ENCODE results near the gene RARS1. TPM values are rescaled to one million over a fixed set of nuclear protein-coding genes. Genes with fewer than 3 reads are reported as not detected.

Gene RARS1
- total RNA-seq, 1 donor from 2014 or later, result 143 TPM

DNA sequence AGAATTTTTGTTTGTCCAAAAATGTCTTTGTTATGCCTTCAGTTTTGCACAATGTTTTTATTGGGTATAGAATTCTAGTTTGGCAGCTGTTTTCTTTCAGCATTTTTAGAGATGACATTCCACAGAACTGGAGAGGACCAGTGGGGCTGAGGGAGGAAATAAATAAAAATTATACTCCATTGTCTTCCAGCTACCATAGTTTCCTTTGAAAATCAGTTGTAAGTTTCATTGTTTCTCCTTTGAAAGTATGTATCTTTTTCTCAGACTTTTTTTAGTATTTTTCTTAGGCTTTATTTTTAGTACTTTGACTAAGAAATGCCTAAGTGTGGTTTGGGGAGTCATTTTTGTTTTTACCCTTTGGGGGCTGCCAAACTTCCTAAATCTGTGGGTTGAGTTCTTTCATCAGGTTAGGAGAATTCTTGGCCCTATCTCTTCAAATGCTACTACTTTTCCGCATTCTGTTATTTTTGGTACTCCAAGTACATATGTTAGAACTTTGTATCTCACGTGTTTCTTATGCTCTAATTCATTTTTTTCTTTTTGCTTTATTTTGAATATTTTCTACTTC, 27.7 kb downstream of the RARS1 start:
- Histone ChIP-seq H3K27me3 (ENCODE audit: control insufficient read depth, insufficient read depth, low read length) (no peaks in the 10 kb centered on the region), H3K4me3 (ENCODE audit: low read depth, low read length) (no peak overlapping the region), H3K36me3 (ENCODE audit: control insufficient read depth, insufficient read depth, low read length) (peaks cover 3% of the 10 kb centered on the region)
- TF ChIP-seq, protein P1, sequence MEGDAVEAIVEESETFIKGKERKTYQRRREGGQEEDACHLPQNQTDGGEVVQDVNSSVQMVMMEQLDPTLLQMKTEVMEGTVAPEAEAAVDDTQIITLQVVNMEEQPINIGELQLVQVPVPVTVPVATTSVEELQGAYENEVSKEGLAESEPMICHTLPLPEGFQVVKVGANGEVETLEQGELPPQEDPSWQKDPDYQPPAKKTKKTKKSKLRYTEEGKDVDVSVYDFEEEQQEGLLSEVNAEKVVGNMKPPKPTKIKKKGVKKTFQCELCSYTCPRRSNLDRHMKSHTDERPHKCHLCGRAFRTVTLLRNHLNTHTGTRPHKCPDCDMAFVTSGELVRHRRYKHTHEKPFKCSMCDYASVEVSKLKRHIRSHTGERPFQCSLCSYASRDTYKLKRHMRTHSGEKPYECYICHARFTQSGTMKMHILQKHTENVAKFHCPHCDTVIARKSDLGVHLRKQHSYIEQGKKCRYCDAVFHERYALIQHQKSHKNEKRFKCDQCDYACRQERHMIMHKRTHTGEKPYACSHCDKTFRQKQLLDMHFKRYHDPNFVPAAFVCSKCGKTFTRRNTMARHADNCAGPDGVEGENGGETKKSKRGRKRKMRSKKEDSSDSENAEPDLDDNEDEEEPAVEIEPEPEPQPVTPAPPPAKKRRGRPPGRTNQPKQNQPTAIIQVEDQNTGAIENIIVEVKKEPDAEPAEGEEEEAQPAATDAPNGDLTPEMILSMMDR (IDR thresholded peaks at IDR 0.05; ENCODE audit: insufficient read depth, low read length, poor library complexity, severe bottlenecking), result no peak
- no peak for DNase-seq (ENCODE audit: low read depth)

DNA sequence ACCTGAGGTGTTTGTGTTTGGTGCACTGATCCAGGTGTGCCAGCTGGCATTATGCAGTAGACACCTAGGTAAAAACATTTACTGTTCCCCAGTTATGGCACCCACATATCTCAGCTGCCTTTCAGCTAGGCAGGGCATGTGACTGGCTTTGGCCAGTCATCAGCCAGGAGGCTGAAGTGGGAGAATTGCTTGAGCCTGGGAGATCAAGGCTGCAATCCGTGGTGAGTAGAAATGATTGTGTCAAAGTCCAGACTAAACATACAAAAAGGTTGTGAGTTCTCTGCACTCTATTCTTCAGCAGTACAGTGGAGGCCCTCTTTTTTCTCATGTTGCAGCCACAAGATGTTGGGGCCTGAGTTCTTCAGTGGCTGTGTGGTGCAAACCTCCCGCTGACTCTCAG, 39.6 kb downstream of the RARS1 start:
- no peaks in the 10 kb centered on the region for H3K36me3 ChIP-seq (ENCODE audit: control insufficient read depth, insufficient read depth, low read length)
- no peak overlapping the region for H3K4me3 ChIP-seq (ENCODE audit: low read depth, low read length)
- TF ChIP-seq, protein P1 (IDR thresholded peaks at IDR 0.05; ENCODE audit: insufficient read depth, low read length, poor library complexity, severe bottlenecking), result no peak
- no peak for DNase-seq (ENCODE audit: low read depth)
- peaks cover 20% of the 10 kb centered on the region for H3K27me3 ChIP-seq (ENCODE audit: control insufficient read depth, insufficient read depth, low read length)

DNA sequence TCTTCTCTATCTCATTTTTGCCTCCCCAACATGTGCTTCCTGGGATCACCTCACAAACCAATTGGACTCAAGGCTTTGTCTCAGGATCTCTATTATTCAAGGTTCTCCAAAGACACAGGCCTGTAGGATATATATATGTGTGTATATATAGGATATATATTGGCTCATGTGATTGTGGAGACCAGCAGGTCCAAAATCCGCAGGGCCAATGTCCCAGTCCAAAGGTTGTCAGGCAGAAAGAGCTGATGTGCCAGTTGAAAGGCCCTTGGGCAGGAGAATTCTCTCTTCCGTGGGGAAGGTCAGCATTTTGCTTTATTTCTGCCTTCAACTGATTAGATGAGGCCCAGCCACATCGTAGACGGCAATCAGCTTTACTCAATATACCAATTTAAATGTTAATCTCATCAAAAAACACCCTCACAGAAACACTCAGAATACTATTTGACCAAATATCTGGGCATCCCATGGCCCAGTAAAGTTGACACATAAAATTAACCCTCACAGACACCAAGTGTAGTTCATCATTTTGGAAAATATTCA, 41.6 kb downstream of the RARS1 start:
- Histone ChIP-seq H3K27me3 (ENCODE audit: control insufficient read depth, insufficient read depth, low read length) (peaks cover 20% of the 10 kb centered on the region), H3K36me3 (ENCODE audit: control insufficient read depth, insufficient read depth, low read length) (no peaks in the 10 kb centered on the region), H3K4me3 (ENCODE audit: low read depth, low read length) (no peak overlapping the region)
- TF ChIP-seq, protein P1 (IDR thresholded peaks at IDR 0.05; ENCODE audit: insufficient read depth, low read length, poor library complexity, severe bottlenecking), result no peak
- no peak for DNase-seq (ENCODE audit: low read depth)

DNA sequence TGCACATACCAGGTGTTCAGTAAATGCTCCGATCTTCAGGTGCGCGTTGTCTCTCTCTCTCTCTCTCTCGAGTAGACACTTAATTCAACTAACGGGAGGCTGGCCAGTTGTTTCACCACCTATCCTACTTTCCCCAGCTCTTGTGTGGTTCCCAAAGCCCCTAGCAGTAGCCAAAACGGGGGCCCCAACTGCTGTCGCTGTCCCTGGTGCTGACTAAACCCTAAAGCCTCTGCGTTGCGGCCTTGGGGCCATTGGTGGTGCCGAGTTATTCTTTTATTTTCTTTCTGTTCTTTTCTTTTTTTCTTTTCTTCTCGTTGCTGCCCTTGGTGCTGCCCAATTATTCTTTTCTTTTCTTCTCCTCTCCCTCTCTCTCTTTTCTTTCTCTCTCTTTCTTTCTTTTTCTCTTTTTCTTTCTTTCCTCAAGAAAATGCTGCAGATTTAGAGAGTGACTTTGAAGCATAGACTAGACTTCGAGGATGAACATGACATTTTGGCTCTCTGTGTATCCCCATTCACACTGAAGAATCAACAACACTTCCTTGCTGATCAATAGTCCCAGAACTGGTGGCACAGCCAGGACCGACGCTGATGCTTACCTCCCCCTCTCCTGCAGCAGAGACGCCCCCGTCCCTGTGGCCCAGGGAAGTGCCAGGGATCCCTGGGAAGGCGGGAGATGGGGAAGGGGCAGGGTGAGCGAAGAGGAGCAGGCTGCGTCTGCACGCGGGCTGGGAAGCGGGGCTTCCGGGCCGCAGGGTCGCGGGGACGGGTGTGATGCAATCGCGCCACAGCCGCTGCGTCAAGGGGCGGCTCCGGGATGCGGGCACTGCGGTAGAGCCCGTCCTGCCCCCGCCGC, 42.5 kb downstream of the RARS1 start, which contains the start of gene FBLL1:
Gene FBLL1 (plus strand): TSS at position 785 of the 853 bp plus-strand sequence. CDS start 200 bp downstream, outside the sequence.
- H3K4me3 ChIP-seq (ENCODE audit: low read depth, low read length), result peak within 1 kb of the TSS; percentile 33
- no peak for DNase-seq (ENCODE audit: low read depth)
- peaks cover 20% of the 10 kb centered on the region for H3K27me3 ChIP-seq (ENCODE audit: control insufficient read depth, insufficient read depth, low read length)
- no peaks in the 10 kb centered on the region for H3K36me3 ChIP-seq (ENCODE audit: control insufficient read depth, insufficient read depth, low read length)
- TF ChIP-seq, protein P1 (IDR thresholded peaks at IDR 0.05; ENCODE audit: insufficient read depth, low read length, poor library complexity, severe bottlenecking), result no peak

- TF ChIP-seq, protein P1 (IDR thresholded peaks at IDR 0.05; ENCODE audit: insufficient read depth, low read length, poor library complexity, severe bottlenecking), result no peak
- no peak for DNase-seq (ENCODE audit: low read depth)
These were observed 43.3 kb downstream of the RARS1 start for GRCh38 chr5:168529374-168530234.

More at GRCh38 chr5:168529374-168530234, 43.3 kb downstream of the RARS1 start:
- Histone ChIP-seq H3K4me3 (ENCODE audit: low read depth, low read length) (peak overlapping the region; percentile 33), H3K27me3 (ENCODE audit: control insufficient read depth, insufficient read depth, low read length) (peaks cover 20% of the 10 kb centered on the region), H3K36me3 (ENCODE audit: control insufficient read depth, insufficient read depth, low read length) (no peaks in the 10 kb centered on the region)

All from kidney epithelial cell (primary cell).